H1 (cell line): ENCODE results near the gene INAFM2. TPM values are rescaled to one million over a fixed set of nuclear protein-coding genes. Genes with fewer than 3 reads are reported as not detected.

Experiments
- CHD2 ChIP-seq: IDR thresholded peaks from 2 replicates; pipeline ENCODE4 v1.6.1; 2012; ENCODE audit warnings: low read length, improper control_type of control experiment
- MAX ChIP-seq: IDR thresholded peaks from 2 replicates; pipeline ENCODE4 v1.6.1; 2012; ENCODE audit warnings: inconsistent platforms
- RNF2 ChIP-seq: fragments of 200-900, 300-1000 bp; sonication (generic); IDR thresholded peaks from 2 replicates; pipeline ENCODE4 v1.7.1; 2016; ENCODE audit warnings: borderline replicate concordance, low read depth, mild to moderate bottlenecking, antibody characterized with exemption, low read length; ENCODE audit not compliant: poor library complexity, severe bottlenecking; ENCODE audit errors: missing control alignments
- RXRA ChIP-seq: IDR thresholded peaks from 2 replicates; pipeline ENCODE4 v1.6.1; 2011; ENCODE audit warnings: low read depth, mild to moderate bottlenecking, low read length, moderate library complexity; ENCODE audit not compliant: insufficient read depth
- SUZ12 ChIP-seq: fragments of 200-600 bp; sonication (generic); IDR thresholded peaks from 2 replicates; pipeline ENCODE4 v1.6.1; 2012; ENCODE audit warnings: mild to moderate bottlenecking, inconsistent platforms, low read length, moderate library complexity, mixed read lengths
- TAF1 ChIP-seq: IDR thresholded peaks from 2 replicates; pipeline ENCODE4 v1.6.1; 2011; ENCODE audit warnings: mild to moderate bottlenecking, low read depth, low read length
- polyA plus RNA-seq, 7 experiments: library from polyadenylated mRNA; depleted of rRNA in 3 of 7; stranded (reverse) in 5 of 7; unstranded in 2 of 7; fragments of >200 nt in 5 of 7; fragments of 200-250 nt in 2 of 7; gene quantifications; 1 replicate in 5 of 7; 2 replicates in 1 of 7; 4 replicates in 1 of 7; pipeline versions ENCODE4 v1.2.1 to v1.2.3, GENCODE V29; 2011 to 2013; ENCODE audit warnings: missing spikeins in 2 of 7, mixed read lengths in 2 of 7
- total RNA-seq: library from RNA; stranded (reverse); fragmentation: NEBNext Ultra II Directional; extraction: Animal tissue kit (Norgen Biotek cat#: 25700); gene quantifications from 2 replicates; pipeline ENCODE4 v1.2.1, GENCODE V29; 2021

INAFM2 gene
- total and polyA plus RNA-seq, 2 of the 8 experiments (the other 6 are each of a cell fraction or from before 2014, with no cell fraction given) = 15.3 to 35.1 TPM

GRCh38 chr15:40290918-40291574 is 32.4 kb upstream of the INAFM2 start (continued):
- peak; percentile 96 for TF ChIP-seq MAX
- peak; percentile 76; the same call in 1 of the 2 replicates for TF ChIP-seq SUZ12
- no peak for TF ChIP-seq CHD2
- TF ChIP-seq TAF1 = 0 out of 2 replicates have a peak, but pooled peaks have one; percentile 33
- no peak for TF ChIP-seq RXRA
- peak; percentile 43 for TF ChIP-seq RNF2
